ENCODE results near the gene AKAP10.
"Not testable (repeated sequence)": the region's sequence is repeated elsewhere in the genome, so short reads cannot be mapped to it uniquely, and the experiment has no call there.

AKAP10 gene

DNA sequence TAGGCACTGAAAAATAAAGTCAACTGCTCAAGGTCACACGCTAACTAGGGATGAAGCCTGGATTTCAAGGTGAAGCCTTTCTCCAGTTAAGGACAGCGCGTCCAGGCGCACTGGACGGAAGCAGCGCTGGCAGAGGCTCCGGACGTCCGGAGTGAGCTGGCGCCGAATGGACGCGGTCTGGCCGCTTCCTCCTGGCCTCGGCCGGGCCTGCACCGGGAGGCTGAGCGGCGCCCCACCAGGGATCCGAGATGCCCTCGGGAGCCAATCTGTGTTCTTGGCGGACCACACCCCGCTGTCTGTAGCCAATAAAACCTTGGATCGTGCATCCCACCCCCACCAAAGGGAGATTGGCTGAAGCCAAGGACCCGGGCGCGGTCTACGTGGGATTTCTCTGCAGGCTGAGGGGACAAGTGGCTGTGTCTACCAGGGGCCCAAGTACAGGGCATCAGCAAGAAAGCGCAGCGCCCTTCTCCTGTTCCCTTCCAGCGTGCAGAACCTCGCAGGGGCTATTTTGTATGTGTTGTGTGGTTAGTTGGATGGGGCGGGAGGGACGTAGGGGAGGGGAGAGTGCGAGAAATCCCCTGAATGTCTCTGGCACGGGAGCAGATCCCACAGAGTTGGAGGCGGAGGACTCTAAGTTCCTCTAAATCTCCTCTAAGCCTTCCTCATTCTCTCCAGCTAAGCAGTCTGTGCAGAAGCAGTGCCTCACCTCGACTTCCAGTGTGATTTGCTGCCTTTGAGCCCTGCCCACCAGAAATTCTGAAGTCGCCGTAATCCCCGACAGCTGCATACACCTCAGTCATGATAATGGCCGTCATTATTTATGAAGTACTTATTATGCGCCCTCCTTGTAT, 2.5 kb upstream of the AKAP10 start:
- no peak for DNase-seq (ENCODE audit: low read depth in 3 of 3)

DNA sequence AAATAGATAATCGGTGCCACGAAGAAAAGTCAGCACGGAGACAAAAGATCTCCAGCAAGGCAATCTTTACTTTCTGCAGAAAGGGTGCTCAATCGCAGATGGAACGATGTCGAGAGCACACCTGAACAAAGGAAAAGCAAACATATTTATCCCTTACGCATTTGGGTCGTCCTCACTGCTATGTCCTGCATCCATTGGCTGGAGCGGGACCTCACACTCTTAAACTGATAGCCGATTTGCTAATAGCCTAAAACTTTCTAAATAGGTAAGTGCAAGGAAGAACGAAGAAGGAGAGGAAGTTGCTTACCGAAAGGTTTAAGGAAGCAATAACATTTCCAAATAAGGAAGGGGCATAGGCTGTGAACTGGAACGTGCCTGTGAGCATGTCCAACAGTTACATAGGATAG, 1.2 kb upstream of the AKAP10 start:
- DNase-seq (ENCODE audit: low read depth in 3 of 3): no peak

DNA sequence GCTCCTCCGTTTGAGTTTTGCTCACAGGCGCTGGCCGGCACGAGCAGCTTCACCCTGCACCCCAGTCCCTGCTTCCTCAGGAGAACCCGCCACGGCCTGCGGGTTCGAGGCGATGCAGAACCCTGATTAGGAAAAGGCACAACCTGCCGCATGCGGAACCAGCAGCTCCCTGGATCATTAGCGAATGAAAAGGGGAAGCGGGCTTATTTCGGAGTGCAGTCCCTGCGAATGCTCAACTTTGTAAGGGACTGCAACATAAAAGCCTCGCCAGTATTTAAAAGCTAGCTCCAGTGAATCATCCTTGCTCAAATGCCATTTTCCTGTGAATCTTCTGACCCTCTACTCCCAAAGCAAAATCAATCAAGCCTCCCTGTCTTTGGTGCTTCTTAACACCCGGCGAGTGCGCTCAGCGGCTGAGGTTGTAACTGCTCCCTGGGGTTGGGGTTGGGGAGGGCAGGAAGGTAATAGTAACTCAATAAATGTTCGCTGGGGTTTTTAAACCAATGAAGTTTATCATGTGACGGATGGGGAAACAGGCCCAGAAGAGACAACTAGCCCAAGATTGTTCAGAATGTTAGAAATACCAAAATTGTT, 678 bp upstream of the AKAP10 start:
- peak in 2 of 3 donors; percentile 19 to 22 for DNase-seq (ENCODE audit: low read depth in 3 of 3)

DNA sequence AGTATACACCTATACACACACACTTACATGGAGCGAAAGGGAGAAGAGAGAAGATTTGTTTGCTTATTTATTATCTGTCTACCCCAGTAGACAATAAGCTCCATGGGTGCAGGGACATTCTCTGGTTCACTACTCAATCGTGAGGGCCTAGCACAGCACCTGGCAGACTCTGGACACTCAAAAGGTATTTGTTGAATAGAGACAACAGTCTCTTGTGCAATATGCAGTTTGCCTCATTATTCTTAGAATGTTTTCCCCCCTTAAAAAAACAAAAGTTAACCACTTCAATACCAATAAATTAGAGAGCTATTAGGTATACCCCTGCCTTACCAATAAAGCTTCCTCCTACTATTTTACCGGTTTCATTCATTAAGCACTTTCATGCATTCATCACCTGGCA, 2.0 kb downstream of the AKAP10 start:
- DNase-seq (ENCODE audit: low read depth in 3 of 3): no peak

DNA sequence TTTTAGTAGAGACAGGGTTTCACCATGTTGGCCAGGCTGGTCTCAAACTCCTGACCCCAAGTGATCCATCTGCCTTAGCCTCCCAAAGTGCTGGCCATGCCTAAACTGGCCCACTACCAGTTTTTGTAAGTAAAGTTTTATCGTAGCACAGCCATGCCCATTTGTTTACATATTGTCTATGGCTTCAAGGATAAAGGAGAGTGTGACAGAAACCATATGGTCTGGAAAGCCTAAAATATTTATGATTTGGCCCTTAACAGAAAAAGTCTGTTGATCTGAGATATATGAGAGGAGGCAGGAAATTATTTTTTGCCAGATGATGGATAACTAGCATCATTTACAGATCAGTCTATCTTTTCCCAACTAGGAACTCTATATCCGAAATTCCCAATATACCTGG, 4.5 kb downstream of the AKAP10 start:
- no peak for DNase-seq (ENCODE audit: low read depth in 3 of 3)

DNA sequence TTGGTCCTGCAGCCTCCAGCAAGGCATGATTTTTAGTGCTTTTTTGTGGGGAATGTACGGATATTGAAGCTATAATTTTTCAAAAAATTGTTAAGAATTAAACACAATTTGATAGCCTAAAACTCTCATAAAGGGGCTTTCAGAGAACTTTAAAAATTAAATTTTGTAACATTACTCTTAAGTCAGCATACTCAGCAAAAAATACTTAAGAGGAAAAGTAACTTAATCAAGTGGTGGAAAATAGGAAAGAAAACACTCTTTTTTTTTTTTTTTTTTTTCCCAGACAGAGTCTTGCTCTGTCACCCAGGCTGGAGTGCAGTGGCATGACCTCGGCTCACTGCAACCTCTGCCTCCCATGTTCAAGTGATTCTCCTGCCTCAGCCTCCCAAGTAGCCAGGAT, 14.7 kb downstream of the AKAP10 start:
- DNase-seq (ENCODE audit: low read depth in 3 of 3): not testable (repeated sequence)

DNA sequence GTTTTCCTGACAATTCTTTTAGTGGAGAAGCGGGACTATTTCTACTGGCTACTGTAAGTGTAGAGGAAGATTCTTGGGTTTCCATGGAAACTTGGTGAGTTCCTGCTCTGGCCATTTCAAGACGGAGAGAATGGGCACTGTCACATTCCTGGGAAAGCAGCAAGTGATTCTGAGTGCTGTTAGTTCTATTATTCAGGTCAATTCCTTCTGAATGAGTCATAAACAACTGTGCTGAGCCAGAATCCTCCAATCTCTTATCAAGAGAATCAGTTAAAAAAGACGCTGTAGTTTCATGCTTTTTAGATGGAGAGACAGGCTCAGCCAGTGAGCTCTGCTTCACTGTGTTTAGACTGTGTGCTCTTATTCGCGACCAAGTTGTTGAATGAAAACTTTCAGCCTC, 19.6 kb downstream of the AKAP10 start:
- DNase-seq (ENCODE audit: low read depth in 3 of 3): no peak

DNA sequence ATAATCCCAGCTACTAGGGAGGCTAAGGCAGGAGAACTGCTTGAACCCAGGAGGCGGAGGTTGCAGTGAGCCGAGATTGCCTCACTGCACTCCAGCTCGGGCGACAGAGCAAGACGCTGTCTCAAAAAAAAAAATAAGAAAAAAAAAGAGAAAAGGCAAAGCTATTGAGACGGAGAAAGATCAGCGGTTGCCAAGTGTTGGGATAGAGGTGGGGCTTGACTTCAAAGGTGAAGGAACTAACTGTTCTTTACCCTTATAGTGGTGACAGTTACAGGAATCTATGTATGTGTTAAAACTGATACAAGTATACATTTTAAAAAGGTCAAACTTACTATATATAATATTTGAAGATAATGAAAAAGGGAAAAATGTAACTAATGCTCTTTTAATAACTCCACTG, 22.5 kb downstream of the AKAP10 start:
- no peak for DNase-seq (ENCODE audit: low read depth in 3 of 3)

DNA sequence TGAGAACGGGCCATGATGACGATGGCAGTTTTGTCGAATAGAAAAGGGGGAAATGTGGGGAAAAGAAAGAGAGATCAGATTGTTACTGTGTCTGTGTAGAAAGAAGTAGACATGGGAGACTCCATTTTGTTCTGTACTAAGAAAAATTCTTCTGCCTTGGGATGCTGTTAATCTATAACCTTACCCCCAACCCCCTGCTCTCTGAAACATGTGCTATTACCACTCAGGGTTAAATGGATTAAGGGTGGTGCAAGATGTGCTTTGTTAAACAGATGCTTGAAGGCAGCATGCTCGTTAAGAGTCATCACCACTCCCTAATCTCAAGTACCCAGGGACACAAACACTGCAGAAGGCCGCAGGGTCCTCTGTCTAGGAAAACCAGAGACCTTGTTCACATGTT, 26.2 kb downstream of the AKAP10 start:
- not testable (repeated sequence) for DNase-seq (ENCODE audit: low read depth in 3 of 3)

DNA sequence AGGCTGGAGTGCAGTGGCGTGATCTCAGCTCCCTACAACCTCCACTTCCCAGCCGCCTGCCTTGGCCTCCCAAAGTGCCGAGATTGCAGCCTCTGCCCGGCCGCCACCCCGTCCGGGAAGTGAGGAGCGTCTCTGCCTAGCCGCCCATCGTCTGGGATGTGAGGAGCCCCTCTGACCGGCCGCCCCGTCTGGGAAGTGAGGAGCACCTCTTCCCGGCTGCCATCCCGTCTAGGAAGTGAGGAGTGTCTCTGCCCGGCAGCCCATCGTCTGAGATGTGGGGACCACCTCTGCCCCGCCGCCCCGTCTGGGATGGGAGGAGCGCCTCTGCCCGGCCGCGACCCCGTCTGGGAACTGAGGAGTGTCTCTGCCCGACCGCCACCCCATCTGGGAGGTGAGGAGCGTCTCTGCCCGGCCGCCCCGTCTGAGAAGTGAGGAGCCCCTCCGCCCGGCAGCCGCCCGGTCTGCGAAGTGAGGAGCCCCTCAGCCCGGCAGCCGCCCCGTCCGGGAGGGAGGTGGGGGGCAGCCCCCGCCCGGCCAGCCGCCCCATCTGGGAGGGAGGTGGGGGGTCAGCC, 26.9 kb downstream of the AKAP10 start:
- not testable (repeated sequence) for DNase-seq (ENCODE audit: low read depth in 3 of 3)

DNA sequence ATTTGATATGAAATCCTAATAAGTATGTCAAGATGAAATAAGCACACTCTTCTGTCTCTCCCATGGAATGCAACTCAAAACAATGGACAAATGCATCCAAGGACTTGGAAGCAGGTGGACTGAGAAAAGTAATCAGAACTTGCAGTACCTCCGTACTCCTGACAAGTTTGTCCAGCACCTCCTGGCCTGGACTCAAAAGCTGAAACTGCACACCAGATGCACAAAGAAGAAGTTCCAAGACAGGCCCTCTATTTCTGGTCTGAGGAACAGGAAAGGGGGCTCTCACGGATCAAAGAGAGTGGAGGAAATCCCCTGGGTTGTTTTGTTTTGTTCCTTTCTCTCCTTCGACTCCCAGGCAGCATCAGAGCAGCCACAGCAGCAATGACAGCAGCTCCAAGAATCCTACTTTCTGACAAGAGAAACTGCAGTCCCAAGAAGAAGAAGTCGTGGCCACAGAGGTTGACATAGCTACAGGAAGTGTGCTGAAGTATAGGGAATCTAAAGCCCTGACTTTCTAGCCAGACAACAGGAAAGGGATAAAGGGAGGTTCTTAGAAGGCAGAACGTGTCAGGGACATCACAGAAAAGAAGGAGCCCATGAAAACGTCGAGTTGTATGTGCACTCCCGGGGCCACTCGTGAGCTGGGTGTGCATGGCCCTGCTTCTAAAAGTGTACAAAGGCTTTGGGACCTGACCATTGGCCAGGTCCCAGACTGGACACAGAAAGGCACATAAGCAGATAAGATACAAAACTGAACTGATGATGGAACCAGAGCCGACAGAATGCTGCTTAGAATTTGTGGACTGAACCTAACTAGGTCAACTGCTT, 29.3 kb downstream of the AKAP10 start:
- no peak for DNase-seq (ENCODE audit: low read depth in 3 of 3)

DNA sequence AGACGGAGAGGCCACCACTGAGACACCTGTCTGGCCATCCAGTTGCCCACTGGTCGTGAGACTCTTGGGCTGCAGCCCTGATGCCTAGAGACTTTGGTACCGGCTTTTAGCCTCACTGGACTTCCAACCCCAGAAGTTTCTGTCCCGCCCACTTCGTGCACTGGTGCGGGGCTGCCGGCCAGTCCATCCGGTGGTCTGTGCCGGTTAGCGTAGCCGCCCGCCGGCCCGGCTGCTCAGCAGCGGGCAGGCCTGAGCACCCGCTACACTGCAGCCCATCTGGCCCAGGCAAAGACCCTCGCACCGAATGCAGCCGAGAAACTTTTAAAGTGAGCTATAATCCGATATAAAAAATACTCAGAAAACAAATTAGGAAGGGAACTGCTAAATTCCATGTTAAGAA, 30.7 kb downstream of the AKAP10 start:
- DNase-seq (ENCODE audit: low read depth in 3 of 3): no peak

DNA sequence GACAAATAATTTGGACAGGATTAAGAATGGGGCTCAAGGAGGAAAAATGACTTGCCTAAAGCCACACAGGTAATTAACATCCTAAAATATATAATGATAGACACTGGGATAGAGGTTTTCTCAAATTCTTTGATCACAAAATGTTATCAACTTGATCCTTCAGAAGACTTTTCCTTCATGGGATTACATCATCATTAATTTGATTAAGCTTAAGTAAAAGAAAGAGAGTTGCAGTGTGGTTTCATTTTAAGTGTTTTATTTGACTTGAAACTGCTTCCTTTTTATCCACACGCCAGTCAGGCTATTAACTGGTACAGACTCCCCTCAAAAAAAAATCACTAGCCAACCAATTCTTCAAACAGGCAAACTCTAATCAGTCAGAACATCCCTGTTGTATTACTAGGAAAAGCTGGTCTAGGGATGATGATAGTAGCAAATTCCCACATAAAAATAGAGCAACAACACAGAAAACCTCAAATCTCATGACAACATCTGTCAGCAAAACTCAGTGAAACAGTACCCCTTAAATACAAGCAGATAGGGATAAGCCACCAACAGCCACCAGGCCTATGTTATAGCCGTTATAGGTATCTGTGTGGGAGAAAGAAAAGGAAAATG, 32.5 kb downstream of the AKAP10 start:
- no peak for DNase-seq (ENCODE audit: low read depth in 3 of 3)

DNA sequence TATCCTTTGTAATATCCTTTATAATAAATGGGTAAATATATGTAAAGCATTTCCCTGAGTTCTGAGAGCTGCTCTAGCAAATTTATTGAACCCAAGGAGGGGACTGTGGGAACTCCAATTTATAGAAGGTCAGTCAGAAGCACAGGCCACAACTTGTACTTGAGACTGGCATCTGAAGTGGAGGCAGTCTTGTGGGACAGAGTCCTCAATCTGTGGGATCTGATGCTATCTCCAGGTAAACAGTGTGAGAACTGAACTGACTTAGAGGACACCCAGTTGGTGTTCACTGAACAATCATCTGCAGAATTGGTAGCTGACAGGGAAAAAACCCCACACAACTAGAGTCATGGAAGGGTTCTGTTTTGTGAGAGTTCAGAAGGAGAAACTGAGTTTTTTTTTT, 34.0 kb downstream of the AKAP10 start:
- DNase-seq (ENCODE audit: low read depth in 3 of 3): no peak

DNA sequence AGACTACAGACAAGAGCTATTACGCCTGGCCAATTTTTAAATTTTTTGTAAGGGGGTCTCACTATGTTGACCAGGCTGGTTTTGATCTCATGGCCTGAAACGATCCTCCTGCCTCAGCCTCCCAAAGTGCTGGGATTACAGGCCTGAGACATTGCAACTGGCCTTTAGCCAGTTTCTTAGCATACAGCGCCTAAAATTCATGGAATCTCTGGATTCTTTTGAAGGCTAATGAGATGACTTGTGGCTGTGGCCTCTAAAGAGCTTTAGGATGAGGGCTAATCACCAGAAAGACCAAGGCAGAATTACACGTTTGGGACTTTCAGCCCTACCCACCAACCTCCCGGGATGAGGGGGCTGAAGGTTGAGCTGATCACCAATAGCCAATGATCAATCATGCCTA, 34.6 kb downstream of the AKAP10 start:
- DNase-seq (ENCODE audit: low read depth in 3 of 3): no peak

DNA sequence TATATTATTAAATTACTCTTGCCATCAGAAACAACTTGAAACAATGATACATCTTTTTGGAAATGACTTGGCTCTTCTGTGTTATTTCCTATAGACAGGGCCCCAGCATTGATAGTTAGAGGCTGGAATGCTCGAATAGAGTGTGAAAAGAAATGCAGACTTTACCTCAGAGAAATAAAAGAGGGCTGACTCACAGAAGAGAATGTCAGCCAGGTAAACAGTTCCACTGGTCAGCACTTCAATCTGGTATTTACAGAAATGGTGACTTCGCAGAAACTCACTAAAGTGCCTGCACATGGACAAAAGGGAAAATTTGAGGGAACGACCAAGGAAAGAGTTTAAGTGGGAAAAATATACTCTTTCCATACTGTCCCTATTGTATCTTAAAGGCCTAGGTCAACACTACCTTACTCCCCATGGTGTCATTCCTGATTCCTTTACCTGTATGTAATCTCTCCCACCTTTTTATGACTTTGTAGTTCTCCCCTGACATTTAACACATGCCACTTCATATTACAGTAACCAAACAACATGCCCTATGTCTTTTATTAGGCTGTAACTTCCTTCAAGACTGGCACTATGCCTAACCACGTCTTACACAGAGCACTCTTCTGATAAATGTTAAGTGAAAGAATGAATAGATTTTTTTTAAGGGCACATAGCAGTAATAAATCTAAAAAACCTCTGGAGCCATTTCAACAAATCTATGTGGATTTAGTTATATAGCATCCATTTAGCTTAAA, 36.7 kb downstream of the AKAP10 start:
- DNase-seq (ENCODE audit: low read depth in 3 of 3): no peak

DNA sequence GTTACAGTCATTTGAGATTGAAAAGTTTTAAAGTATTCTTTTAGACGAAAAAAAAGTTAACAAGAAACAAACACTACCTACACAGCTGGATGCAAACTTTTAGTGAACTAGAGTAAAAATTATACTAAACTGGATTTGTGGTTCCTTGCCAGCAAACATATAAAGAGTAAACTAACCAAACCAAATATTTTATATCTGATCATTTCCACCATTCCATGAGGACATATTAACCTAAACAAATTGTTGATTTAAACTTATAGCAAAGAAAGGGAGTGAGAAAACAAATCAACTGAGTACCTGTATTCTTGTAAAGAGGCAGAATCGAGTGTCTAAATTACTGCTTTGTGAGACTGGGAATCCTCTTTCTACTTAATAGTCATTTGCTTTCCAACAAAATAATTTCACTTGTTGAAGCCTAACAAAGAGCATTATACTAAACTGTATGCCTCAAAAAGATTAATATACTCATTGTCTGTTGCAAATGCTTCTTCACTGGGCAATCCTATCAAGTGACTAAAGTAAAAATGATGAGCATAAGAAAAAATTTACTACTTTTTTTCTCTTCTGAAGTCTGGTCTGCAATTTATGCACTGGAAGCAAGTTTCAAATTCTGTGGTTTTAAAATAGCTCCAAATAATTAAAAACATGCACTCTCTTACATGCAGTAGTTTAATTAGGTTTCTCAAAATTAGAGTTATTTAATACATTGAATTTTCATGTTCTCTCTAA, 37.5 kb downstream of the AKAP10 start:
- no peak for DNase-seq (ENCODE audit: low read depth in 3 of 3)

DNA sequence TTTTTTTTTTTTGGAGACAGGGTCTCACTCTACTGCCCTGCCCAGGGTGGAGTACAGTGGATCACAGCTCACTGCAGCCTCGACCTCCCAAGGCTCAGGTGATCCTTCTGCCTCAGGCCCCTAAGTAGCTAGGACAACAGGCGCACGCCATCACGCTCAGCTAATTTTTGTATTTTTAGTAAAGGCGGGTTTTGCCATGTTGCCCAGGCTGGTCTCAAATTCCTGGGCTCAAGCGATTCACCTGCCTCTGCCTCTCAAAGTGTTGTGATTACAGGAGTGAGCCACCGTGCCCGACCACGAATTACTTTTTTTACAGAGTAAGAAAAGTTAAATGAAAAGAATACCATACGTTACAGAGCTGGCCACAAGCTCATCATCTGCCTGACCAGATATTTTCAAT, 38.9 kb downstream of the AKAP10 start:
- no peak for DNase-seq (ENCODE audit: low read depth in 3 of 3)

DNA sequence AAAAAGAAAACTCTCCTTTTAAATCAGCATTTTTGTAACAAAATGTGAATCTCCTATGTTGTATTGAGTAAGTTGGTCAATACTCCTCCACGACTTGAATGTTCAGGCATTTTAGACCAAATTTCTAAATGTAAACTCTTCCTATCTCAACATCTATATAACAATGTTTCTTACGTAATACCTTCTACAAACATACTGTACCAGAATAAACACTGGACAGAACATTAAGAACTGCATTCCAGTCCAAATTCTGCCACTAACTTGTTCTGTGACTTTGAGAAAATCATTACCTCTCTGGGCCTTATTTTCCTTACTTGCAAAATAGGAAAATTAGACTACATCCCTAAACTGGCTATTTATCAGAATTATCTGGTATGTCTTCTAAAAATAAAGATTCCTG, 40.1 kb downstream of the AKAP10 start:
- no peak for DNase-seq (ENCODE audit: low read depth in 3 of 3)

DNA sequence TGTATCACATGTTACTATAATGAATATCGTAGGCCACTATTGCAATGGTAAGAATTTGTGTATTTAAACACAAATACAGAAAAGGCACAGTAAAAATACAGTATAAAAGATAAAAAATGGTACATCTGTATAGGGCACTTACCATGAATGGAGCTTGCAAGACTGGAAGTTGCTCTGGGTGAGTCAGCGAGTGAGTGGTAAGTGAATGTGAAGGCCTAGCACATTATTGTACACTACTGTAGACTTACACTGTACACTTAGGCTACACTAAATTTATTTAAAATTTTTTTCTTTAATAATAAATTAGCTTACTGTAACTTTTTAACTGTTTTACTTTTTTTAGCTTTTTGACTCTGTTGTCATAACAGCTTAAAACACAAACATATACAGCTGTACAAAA, 42.5 kb downstream of the AKAP10 start:
- no peak for DNase-seq (ENCODE audit: low read depth in 3 of 3)

DNA sequence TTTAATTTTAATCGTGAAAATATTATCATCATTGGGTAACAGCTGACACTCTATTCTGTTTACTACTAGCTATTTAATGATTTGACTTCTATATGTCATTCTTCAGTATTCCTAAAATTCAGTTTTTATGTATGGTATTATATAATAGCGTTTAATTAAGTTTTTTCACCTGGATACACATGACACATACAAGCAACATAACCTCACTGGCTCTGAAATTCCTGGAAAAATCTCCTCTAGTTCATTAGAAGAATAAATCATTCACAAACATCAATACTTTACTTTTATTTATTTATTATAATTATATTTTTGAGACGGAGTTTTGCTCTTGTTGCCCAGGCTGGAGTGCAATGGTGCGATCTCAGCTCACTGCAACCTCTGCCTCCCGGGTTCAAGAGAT, 44.0 kb downstream of the AKAP10 start:
- no peak for DNase-seq (ENCODE audit: low read depth in 3 of 3)
